Neural cell (in vitro differentiated cells): ENCODE results near the gene DNM3.

Source experiments
- CTCF ChIP-seq: fragments of 450-650 bp; IDR thresholded peaks from 2 replicates; pipeline ENCODE4 v1.5.1; 2014; ENCODE audit warnings: antibody characterized with exemption, mild to moderate bottlenecking, moderate library complexity; ENCODE audit not compliant: poor library complexity, severe bottlenecking
- POLR2AphosphoS5 ChIP-seq: IDR thresholded peaks from 2 replicates; pipeline ENCODE4 v1.6.1; 2012

GRCh38 chr1:172069051-172069450 lies 227.8 kb downstream of the DNM3 start:
- TF ChIP-seq CTCF (no peak), POLR2AphosphoS5 (no peak)
